Measurements from ENCODE around the gene PTPRF. TPM values are rescaled to one million over a fixed set of nuclear protein-coding genes. Genes with fewer than 3 reads are reported as not detected.
A peak's percentile ranks its signal among the peaks of the same experiment; 100 is the strongest.
"Not testable (repeated sequence)": the region's sequence is repeated elsewhere in the genome, so short reads cannot be mapped to it uniquely, and the experiment has no call there.

The PTPRF gene
- total RNA-seq, 1 experiment from 2014 or later = 21.4 TPM

DNA sequence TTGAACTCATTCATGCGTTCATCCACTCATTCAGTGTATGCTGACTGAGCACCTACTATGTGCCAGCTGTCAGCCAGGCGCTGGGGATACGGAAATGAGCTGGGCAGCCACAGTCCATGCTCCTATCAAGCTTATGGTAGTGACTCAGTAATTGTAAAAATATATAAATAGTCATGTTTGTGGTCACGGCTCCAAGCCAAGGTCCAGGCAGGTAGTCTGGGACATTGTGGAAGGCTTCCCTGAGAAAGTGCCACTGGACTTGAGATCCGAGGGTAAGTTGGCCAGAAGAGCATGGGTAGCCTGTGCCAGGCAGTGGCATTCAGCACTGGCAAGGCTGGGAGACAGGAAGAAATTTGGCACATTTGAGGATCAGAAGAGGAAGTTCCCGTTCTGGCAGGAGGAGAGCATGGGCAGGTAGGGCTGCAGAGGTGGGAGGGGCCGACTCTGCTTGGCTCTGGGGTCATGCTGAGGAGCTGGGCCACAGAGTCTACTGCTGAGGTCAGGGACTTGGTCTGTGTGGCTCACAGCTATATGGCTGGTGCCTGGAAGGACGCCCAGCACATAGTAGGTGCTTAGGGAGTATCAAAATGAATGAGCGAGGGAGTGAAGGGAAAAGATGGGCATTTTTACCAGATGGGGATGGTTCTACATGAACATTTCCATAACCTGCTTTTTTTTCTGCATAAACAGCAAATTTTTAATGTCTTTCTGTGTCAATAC is 6.9 kb downstream of the PTPRF start:
- DNase-seq (ENCODE audit: low read depth) = peak; percentile 53

- no peak for DNase-seq (ENCODE audit: low read depth)
Measured at GRCh38 chr1:43538143-43538487, 7.4 kb downstream of the PTPRF start.

DNA sequence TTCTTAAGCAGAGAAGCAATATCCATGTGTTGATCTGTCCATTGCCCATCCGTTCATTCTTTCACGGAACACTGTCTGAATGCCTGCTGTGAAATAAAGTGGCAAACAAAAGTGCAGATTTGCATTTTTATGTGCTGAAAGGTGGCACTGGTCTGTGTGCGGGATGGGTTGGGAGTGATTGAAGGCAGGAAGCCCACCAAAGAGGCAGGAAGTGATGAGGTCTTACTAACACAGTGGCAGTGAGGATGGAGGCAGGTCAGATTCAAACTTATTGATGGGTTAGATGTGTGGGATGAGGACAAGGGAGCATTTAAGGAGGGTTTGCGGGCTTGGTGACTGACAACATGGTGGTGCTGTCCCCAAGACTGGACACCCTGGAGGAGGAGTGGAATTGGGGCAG is 8.3 kb downstream of the PTPRF start:
- DNase-seq (ENCODE audit: low read depth) = no peak

GRCh38 chr1:43539726-43540434 is 9.2 kb downstream of the PTPRF start:
- no peak for DNase-seq (ENCODE audit: low read depth)

DNA sequence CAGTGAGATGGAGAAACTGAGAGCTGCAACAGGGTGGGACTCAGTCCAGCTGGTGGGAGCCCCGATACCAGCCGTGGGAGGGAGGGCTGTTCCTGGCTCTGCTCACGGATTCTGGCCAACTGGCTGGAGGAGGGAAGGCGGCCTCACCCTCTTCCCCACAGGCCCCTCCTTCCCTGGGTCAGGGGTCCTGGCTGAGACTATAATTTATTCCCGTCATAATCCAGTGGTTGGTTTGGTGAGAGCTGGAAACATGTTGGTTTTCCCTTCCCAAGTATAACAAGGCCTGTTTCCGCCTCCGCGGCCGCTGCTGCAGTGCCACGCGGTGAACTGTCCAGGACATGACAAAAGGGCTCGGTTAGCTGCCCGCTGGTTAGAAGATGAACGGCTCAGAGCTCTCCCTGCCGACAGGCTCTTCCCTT is 10.0 kb downstream of the PTPRF start:
- DNase-seq (ENCODE audit: low read depth) = no peak

GRCh38 chr1:43541141-43541540 is 10.5 kb downstream of the PTPRF start:
- DNase-seq (ENCODE audit: low read depth) = no peak

GRCh38 chr1:43541721-43542401 is 11.2 kb downstream of the PTPRF start:
- DNase-seq (ENCODE audit: low read depth) = no peak

DNA sequence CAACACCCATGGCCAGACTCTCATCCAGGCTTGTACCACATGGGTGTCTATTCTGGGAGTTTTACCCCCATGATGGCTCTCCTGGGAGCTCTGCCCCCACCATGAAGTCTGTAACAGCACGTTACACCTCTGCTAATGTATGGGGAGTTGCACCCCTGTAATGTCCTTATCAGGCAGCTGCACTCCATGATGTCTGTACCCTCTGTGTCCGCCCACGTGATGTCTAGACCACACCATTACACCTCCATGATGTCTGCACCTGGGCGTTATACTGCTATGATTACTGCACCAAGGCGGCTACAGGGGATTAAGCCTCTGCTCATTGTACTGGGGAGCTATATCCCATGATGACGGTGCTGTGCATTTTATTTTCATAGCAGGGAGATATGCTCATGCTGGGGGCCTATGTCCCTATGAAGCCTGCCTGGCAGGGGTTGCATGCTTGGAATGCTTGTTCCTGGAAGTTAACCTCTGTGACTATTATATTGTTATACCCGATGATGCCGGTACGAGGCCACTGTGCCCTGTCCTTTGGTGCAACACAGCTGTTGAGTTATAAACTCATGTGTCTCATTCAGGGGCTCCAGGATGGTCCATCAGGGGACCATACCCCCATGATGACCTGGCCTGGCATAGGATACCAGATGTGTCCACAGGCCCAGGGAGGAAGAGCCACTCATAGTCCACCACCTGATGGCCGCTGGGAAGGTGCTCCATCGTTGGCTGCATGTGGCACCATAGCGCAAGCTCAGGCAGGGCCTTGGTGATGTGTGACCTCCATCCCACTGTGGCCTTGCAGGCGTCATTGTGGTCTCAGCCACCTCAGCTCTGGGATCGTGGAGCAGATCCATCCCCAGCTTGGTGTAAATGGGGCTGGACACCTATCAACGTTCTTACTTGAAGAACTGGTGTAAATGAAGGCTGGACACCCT is 12.1 kb downstream of the PTPRF start:
- no peak for DNase-seq (ENCODE audit: low read depth)

DNA sequence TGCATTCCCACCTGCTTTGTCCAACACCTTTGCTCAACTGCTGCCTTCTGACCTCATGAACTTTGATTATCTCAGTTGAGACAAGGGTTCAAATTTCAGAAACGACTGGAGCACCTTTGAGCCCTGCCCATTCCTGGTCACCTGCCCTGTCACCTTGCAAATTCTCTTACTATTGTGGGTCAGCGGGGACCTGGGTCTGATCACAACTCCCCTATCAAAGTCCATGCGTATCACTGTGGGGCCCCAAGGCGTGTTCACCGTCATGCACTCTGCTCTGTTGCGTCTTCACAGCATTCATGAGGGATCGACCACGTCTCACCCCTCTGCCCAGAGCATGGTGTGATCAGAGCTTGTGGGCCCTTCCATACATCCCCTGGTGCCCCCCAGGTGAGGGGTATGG is 12.9 kb downstream of the PTPRF start:
- no peak for DNase-seq (ENCODE audit: low read depth)

GRCh38 chr1:43545339-43545694 is 14.6 kb downstream of the PTPRF start:
- DNase-seq (ENCODE audit: low read depth) = no peak

- peak; percentile 49 for DNase-seq (ENCODE audit: low read depth)
Measured at GRCh38 chr1:43545695-43546387, 15.2 kb downstream of the PTPRF start.

GRCh38 chr1:43546388-43547100 is 15.9 kb downstream of the PTPRF start:
- DNase-seq (ENCODE audit: low read depth) = no peak

DNA sequence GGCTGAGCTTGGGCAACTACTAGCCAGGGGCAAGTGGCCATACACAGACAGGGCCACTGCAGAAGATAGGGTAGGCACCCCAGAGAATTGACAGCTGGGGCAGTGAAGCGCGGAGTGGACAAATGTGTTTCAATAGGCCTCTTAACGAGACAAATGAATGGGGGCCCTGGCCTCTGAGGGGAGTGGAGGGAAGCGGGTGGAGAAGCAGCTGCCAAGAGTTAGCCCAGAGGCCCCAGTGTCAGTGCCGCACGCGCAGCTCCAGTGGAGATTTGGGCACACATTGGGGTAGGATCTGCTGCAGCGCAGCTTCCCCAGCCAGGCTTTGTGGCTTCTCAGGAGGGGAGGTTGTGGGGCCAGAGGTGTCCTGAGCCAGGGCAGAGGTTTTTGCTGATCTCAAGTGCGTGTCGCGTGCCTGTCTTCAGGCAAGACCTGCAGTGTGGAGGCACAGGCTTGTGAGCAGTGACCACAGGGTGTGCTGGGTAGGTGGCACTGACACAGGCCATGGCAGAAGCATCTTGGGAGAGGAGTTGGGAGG is 16.9 kb downstream of the PTPRF start:
- DNase-seq (ENCODE audit: low read depth) = no peak

DNA sequence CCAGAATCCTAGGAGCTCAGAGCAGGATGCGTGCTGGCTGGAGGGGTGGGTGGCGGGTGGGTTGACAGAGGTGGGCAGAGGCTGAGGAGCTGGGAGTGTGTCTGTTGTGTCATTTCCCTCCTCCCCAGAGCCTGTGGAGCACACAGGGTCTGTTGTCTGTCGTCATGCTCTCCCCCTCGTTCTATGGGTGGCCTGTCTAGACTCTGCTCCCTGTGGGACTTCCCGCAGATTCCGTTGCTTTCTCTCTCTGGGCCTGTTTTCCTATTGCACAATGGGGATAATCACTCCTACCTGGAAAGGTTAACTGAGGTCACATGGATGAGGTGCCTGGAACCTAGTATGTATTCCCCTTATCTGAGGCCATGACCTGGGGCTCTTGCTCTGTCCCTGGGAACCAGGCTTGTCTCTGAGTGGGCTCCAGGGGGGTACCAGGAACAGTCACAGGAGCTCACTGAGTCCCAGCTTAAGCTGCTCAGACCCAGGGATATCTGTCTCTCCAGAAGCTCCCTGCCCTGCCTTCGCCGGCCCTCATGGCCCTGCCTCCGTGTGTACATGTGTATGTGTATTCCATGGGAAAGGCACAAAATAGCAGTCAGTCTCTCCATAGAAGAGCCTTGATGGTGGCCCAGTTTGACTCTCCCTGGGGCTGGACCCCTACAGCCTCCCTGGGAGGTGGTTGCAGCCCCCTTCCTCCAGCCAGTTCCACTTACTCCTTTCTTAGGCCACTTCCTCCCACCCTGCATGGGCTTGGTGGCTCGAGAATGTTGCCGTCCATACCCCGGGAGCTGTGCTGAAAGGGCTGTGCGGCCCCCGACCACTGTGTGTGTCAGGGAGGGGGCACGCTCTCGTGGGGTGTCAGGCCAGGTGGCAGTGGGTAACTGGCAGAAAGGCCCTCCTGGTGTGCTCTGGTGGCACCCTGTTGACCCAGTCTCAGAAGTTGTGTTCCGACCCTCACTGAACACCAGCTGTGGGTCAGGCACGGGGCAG is 17.9 kb downstream of the PTPRF start:
- DNase-seq (ENCODE audit: low read depth) = no peak

DNA sequence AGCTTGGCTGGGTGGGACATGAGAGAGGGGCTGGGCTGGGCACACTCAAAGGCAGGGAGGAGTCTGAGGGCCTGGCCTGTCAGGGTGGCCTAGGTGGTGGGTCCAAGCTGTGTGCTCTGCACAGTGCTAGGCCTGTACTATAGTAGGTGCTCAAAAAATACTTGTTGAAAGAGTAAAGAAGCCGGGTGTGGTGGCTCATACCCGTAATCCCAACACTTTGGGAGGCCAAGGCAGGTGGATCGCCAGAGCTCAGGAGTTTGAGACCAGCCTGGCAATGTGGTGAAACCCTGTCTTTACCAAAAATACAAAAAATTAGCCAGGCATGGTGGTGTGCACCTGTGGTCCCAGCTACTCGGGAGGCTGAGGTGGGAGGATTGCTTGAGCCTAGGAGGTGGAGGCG is 18.7 kb downstream of the PTPRF start:
- DNase-seq (ENCODE audit: low read depth) = not testable (repeated sequence)

DNA sequence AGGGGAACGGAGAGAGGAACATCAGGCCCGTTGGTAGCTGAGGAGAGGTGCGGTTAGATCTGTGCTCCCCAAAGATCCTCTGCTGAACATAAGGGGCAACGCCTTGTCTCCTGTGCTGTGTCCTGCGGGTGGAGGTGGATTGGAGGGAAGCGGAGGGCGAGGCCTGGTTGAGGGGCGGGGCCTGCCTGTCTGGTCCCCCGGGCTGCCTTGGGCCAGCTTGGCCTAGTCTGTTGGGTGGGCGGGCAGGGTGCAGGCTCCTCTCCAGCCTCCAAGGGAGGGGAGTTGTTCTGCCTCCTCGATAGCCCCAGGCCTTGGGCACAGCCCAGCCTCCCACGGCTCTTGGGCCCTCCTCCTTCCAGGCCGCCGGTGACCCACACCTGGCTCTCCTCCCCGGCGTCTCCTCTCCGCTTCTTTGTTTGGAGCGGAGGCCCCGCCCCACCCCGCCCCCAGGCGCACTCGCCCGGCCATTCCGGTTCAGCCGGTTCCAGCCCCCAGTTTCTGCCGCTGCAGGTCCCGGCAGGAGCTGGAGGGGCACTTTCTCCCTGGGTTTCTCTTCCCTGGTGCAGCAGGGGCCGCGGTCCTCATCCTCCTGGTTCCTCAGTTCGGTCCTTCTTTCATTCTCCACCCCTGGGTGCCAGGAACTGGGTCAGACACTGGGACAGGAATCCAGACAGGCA is 19.4 kb downstream of the PTPRF start:
- no peak for DNase-seq (ENCODE audit: low read depth)

DNA sequence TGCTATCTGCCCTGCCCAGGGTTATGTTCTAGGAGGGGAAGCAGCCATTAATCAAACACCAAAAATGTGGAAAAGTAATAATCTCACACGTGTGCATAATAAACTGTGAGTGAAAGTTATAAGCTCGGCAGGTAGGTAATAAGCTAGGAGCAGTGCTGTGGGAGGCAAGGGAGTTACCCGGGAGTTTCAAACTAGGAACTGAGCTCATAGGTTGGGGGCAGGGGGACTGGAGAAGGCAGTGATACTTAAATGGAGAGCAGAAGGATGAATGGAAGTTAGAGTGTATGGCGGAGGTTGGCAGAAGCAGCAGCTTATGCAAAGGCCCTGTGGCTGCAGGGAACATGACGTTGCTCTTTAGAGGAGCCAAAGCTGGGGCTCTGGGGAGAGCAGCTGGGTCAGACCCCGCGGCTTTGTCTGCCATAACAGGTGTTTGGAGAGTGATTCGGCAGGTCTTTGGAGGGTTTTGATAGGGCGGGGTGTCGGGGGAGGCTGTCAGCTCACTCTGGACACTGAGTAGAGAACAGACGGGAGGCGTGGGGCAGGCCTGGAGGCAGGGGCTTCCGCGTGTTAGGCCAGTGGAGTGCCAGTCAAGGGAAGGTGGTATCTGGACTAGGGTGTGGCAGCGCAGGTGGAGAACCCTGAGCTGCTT is 20.0 kb downstream of the PTPRF start:
- DNase-seq (ENCODE audit: low read depth) = no peak

GRCh38 chr1:43551396-43551888 is 20.8 kb downstream of the PTPRF start:
- DNase-seq (ENCODE audit: low read depth) = no peak
